HG03025 (cell line): ENCODE measurements around the gene SULT1A2.
"Not testable (repeated sequence)": the region's sequence is repeated elsewhere in the genome, so short reads cannot be mapped to it uniquely, and the experiment has no call there.

ENCODE experiments used
- ATAC-seq: cut with Tn5 transposase; IDR thresholded peaks from one replicate; pipeline ENCODE4 v1.9.1; 2021; ENCODE audit warnings: mild to moderate bottlenecking, moderate library complexity; ENCODE audit not compliant: unreplicated experiment, low FRiP score

SULT1A2 gene

DNA sequence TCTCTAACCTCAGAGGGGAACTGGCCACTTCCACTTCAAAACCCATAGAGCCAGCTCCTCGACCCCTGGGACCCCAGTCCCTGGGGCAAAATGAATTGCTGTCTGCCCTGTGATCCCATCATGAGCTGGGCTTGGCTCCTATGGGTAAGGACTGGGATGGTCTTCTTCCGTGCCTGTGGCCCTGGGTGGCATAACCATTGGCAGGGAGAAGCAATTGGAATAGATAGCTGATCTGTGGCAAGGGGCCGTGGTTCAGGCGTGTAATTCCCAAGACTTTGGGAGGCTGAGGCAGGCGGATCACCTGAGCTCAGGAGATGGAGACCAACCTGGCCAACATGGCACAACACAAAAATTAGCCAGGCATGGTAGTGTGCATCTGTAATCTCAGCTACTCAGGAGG lies 4.3 kb downstream of the SULT1A2 start:
- ATAC-seq: no peak

DNA sequence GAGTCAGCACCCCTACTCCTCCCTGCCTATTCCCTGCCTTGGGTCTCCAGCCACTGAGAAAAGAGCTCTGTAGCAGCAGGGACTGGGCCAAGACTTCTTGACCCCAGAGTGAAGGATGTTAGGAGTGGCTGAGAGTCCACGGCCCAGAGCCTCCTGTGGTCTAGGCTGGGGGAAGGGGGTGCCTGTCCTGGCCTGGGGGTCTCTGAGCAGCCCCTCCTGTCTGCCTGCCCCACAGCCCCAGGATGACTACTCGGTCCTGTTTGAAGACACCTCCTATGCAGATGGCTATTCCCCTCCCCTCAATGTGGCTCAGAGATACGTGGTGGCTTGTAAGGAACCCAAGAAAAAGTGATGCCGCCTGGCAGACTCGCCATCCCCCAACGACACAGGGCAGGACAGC lies 5.5 kb downstream of the SULT1A2 start:
- ATAC-seq: no peak

DNA sequence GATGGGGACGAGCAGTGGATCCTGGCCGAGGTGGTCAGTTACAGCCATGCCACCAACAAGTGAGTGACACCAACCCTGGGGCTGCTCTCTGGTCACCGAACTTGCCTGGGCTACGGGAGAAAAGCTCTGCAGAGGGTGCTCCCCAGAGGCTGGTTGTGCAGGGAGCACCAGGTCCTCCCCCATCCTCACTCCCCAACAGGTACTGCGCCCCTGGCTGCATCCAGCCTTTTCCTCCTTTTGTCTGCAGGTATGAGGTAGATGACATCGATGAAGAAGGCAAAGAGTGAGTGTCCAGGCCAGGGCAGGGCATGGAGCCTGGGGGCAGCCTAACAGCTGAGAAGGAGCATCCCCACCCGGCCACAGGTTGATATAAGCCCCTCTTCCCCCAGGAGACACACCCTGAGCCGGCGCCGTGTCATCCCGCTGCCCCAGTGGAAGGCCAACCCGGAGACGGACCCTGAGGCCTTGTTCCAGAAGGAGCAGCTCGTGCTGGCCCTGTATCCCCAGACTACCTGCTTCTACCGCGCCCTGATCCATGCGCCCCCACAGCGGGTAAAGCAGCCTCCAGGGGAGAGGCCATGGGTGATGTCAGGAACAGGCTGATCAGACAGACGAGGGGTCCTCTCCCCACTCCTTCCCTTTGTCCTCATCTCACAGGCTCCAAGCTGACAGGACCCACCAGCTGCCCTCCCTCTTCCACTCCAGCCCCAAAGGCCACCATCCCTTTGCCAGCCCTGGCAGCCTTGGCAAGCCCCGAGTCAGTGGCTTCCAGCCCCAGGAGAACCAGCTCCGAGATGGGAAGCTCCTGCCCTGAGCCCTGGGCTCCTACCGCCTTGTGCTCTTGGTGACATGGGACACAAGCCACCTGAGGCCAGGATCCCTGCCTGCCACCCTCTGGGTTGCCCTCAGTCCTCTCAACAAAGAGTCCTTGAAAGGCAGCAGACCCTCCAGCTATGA lies 6.2 kb downstream of the SULT1A2 start:
- ATAC-seq: no peak

DNA sequence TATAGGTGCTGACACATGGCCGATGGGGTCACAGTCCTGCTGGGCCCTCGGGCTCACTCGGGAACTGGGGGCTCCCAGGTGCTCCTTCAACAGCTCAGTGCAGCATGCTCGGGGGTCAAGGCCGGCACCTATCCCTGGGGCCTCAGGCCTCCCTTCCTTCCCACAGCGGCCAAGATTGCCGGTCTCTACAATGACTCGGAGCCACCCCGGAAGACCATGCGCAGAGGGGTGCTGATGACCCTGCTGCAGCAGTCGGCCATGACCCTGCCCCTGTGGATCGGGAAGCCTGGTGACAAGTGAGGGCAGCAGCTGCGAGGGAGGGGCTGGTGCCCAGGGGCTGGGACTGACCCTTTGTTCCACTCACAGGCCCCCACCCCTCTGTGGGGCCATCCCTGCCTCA lies 6.9 kb downstream of the SULT1A2 start:
- ATAC-seq: no peak

DNA sequence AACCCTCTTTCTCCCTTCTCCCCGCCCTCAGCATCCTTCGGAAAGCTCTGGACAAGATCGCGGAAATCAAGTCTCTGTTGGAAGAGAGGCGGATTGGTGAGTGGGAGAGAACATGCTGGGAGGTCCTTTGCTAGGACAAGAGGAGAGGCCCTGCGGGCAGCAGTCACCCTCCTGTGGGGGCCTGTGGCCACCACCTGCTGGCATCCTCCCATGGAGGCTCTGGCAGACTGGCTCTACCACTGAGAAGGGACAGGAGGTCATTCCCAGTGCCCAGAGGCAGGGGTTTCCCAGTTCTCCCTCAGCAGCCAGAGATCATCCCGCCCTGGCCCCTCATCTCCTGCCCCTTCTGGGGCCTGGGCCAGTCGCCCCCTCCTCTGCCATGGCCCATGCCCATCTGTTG lies 7.8 kb downstream of the SULT1A2 start:
- ATAC-seq: no peak

DNA sequence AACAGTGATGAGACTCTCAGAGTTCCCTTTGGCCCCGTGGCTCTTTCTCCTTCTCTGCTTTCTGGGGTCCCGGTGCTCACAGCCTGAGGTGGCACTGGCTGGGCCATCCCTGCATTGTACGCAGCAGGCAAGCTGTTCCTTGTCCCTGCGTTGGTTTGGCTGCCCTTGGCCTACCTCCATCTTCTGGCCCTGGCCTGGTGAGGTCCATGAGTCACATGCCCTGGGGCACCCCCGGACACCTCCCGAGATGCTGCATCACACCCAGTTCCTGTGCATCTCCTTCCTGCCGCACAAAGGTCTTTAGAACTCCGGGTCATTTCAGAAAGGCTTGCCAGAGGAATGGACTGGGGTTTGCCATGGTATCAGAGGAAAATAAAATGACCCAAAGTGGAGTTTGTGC lies 9.5 kb downstream of the SULT1A2 start:
- ATAC-seq: no peak

DNA sequence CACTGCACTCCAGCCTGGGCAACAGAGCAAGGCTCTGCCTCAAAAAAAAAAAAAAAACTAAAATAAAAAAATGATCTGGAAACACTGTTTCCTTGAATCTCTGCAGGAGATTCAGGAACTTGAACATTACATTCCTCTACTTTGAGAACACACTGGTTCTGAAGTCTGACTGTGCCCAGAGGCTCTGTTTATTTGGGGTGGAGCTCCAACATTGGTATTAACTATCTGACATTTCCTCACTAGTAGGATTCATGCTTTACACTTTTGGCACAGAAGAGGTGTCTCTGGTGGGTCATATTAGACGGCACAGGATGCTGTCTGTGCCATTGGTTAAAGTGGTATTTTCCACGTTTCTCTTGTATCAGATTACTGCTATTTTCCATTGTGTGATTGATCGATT lies 10.4 kb downstream of the SULT1A2 start:
- ATAC-seq: no peak

DNA sequence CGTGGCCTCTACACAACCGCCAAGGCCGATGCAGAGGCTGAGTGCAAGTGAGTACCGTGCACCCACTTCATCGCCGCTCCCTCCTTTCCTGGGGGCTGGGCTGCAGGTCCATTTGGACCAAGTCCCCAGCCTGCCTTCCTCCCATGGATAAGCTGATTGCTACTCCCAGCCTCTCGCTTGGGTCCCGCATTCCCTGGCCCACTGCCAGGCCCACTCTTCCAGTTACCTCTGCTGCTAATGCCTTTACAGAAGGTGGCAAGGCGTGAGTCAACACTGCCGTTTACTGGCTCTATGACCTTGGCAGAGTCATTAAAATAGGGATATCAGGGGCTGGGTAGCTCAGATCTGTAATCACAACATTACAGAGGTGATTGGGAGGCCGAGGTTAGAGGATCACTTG lies 11.2 kb downstream of the SULT1A2 start:
- no peak for ATAC-seq

DNA sequence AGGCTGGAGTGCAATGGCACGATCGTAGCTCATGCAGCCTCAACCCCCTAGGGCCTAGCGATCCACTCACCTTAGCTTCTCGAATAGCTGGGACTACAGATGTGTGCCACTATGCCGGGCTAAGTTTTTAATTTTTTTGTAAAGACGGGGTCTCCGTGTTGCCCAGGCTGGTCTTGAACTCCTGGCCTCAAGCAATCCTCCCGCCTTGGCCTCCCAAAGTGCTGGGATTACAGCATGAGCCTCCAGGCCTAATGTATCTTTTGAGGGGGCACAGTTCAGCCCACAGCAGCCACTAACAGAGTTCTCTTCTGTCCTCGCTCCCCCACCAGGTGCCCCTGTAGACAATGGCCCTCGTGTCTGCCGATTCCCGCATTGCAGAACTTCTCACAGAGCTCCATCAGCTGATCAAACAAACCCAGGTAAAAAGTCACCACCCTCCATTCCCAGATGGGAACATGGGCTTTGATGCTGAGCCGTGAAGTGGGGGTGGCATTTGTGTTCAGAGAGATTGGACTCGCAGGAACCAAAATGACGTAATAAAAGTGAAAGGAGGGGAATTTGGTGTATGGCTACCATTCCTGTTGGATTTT lies 16.0 kb downstream of the SULT1A2 start:
- ATAC-seq: no peak

DNA sequence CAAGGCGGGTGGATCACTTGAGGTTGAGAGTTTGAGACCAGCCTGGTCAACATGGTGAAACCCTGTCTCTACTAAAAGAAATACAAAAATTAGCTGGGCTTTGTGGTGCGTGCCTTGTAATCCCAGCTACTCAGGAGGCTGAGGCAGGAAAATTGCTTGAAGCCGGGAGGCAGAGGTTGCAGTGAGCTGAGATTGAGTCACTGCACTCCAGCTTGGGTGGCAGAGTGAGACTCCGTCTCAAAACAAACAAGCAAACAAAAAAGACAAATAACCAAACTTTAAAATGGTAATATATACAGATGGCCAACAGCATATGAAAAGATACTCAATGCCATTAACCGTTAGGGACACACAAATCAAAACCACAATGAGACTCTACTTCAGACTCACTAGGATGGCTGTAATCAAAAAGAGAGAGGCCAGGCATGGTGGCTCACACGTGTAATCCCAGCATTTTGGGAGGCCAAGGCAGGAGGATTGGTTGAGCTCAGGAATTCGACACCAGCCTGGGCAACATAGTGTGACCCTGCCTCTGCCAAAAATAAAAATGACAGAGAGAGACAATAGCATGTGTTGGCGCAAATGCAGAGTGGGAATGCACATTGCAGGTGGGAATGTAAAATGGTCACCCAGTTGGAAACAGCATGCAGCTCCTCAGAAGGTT lies 21.3 kb downstream of the SULT1A2 start:
- no peak for ATAC-seq

DNA sequence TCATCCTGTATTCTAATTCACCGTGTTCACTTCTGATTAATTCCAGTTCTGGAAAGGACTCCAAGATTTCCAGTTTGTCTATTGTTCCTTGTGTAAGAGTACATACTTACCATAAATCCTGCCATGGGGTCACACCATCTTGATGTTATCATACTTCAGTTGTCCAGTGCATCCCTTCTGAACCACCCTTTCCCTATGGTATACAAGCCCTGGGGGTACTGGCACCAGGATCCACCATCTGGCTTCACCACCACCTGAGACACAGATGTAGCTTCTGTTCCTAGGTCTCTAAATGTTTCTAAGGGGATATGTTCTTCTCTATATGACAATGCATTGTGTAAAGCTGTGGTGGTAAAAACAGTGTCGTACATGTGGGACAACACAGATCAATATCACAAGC lies 21.9 kb downstream of the SULT1A2 start:
- no peak for ATAC-seq

DNA sequence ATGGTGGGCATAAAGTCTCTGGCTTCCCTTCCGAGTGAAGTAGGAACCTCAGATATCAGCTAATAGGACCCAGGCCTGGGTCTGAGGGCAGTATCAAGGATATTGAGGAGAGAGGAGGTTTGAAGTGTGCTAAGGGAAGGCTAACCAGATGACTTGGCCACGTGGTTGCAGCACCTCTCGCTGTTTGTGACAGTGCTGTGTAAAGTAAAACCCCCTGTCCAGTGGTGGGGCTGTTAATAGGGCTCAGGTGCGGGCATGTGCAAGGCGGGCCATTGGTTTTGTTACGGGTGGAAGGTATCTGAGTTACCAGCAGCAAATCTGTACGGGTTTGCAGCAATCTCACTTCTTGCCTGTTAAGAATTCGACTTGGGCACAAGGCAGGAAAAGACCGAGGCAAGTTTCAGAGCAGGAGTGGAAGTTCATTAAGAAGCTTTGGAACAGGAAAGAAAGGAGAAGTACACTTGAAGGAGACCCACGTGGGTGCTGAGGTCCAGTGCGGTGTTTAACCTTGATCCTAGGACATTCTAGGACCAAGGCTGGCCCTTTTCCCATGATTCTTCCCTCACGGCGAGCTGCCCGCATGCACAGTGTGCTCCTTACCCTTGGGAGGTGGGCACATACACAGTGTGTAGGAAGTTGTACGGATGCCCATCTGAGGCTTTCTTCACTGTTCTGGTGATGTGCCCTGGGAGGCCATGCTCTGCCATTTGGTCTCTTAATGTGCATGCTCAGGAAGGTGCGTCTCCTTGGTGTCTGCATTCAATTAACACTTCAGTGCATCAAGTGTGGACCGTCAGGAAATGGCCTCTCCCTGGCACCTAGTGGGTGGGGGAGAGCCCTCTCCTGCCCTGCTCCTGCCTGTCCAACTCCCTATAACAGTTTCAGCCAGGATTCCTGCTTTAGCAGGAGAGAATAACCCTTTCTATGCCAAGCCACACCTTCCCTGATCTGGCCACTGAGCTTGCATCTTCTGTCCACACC lies 22.8 kb downstream of the SULT1A2 start:
- ATAC-seq: no peak

DNA sequence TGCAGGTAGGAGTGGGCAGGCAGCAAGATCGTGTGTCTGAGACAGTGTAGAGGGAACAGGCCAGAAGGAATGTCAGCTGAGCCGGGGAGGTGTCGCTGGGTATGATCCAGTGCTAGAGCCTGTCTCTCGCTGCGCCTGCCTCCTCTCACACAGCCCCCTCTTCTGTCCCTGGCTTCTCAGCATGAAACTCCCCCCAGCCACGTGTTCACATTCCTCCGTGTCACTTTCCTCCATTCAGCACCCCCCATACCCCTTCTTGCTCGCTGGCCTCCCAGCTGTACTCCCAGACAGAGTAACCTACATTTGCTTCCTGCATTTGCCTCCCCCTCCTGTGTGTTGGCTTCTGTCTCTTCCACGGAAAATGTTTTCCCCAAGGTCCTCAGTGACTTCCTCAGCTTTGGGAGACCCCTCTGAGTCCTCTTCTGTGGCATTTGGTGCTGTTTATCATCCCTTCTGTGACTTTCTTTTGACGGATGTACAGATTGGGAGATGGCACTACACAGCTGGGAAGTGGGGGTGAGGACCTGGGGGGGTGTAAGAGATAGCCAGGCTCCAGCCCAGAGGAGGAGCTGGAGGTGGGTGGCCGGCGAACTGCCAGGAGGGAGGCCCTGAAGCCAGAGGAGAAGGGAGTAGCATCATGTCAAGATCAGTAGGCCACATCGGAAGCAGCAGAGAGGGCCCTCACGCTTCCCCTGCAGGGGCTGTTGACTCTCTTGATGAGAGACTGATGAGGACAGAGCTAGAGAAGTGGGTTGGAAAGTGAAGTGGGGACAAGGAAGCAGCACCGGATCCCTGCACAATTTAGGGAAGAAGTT lies 23.9 kb downstream of the SULT1A2 start:
- no peak for ATAC-seq

DNA sequence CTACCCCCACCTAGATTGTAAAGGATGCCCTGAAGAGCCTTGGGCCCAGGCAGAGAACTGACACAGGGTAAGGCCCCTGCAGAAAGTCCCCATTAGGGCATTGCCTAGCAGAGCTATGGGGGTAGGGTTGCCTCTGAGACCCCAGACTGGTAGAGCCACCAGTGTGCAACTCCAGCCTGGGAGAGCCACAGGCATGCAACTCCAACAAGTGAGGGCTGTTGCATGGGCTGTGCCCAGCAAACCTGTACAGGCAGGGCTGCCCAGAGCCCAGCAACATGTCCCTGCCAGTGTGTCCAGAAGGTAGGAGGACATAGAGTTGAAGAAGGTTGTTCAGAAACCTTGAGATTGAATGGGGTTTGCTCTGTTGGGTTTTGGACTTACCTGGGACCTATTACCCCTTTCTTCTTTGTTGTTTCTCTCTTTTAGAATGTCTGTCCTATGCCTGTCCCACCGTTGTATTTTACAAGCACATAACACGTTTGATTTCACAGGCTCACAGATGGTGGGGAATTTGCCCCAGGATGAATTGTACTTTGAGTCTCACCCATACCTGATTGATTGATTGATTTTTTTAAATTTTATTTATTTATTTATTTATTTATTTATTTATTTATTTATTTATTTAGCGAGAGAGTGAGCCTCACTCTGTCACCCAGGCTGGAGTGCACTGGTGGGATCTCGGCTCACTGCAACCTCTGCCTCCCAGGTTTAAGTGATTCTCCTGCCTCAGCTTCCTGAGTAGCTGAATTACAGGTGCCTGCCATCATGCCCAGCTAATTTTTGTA lies 26.7 kb downstream of the SULT1A2 start:
- no peak for ATAC-seq

DNA sequence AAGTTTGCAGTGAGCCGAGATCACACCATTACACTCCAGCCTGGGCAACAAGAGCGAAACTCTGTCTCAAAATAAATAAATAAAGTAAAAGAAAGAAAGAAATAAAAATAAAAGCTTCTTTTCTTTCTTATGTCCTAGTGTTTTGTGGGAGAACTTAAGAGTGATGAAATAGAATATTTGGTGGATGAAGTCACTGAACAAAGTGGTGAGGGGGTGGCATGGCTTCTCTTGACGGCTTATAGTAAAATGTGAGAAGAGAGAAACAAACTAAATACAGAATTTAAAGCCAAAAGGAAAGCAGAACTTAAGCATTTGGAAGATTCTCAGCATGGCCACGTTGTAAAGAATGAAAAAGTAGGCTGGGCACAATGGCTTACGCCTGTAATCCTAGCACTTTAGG lies 27.8 kb downstream of the SULT1A2 start:
- no peak for ATAC-seq

DNA sequence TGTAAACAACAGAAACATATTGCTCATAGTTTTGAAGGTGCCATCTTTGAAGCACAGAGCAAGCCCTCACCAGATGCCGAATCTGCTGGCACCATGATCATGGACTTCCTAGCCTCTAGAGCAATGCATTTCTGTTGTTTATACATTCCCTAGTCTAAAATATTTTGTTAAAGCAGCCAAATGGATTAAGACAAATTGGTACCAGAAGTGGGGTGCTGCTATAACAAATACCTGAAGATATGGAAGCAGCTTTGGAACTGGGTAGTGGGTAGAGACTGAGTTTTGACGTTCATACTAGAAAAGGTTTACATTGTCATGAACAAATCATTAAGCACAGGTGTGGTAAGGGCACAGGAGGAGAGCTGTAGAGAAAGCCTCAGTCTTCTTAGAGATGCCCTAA lies 29.6 kb downstream of the SULT1A2 start:
- no peak for ATAC-seq

DNA sequence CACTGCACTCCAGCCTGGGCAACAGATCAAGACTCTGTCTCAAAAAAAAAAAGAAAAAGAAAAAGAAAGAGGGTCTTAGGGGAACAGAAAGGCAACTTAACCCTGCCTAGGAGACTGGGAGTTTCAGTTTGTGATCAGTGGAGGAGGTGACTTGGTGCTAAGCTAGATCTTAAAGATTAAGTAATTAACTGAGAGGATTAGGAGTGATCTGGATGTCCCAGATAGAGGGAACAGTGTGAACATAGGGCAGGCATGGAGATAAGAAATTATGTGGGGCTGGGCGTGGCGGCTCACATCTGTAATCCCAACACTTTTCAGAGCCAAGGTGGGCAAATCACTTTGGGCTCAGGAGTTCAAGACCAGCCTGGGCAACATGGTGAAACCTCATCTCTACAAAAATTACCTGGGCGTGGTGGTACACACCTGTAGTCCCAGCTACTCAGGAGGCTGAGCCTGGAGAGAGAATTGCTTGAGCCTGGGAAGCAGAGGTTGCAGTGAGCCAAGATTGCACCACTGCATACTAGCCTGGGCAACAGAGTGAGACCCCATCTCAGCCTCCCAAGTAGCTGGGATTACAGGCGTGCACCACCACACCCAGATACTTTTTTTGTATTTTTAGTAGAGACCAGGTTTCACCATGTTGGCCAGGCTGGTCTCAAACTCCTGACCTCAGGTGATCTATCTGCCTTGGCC lies 30.5 kb downstream of the SULT1A2 start:
- not testable (repeated sequence) for ATAC-seq

DNA sequence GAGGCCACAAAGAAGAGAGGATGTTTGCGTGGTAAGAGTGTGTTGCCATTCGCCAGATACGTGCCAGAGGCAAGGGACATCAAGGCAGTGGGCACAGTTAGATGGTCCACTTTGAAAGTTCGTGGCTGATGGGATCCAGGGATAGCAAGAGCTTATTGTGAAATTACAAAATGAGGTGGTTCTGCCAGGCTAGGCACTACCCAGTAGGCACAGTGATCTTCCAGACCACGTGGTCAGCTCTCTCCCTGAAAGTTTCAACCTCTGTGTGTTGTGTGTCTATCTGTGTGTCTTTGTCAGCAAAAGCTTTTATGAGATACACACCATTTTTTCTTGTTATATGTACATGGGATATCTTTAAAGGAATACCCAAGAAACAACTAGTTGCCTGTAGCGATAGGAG lies 33.6 kb downstream of the SULT1A2 start:
- no peak for ATAC-seq
